HG02852 (cell line): ENCODE measurements around the gene CRADD.
"Not testable (repeated sequence)": the region's sequence is repeated elsewhere in the genome, so short reads cannot be mapped to it uniquely, and the experiment has no call there.

Experiments used
- ATAC-seq: cut with Tn5 transposase; IDR thresholded peaks from one replicate; pipeline ENCODE4 v1.9.1; 2021; ENCODE audit warnings: mild to moderate bottlenecking, moderate library complexity; ENCODE audit not compliant: unreplicated experiment

The CRADD gene

DNA sequence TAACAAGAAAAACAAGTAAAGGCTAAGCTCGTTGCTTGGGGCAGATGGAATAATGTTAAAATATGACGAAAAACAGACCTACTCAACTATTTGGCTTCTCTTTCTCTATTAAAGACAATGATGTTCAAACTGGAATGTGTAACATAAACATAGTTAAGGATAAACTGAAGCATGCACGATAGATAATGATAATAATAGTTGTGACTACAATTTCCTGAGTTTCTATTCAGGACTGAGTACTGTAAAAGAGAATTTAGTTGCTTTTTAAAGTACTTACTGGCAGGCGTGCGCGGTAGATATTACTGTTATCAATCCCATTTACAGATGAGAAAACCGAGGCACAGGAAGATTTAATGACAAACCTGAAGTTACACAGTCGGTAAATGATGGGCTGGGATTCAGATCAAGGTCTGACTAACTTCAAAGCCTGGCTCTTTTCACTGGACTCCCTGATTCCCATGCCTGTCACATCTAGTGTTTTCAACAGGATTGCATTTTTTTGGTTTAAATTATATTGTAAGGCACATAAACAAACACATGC is 103.0 kb downstream of the CRADD start:
- no peak for ATAC-seq

DNA sequence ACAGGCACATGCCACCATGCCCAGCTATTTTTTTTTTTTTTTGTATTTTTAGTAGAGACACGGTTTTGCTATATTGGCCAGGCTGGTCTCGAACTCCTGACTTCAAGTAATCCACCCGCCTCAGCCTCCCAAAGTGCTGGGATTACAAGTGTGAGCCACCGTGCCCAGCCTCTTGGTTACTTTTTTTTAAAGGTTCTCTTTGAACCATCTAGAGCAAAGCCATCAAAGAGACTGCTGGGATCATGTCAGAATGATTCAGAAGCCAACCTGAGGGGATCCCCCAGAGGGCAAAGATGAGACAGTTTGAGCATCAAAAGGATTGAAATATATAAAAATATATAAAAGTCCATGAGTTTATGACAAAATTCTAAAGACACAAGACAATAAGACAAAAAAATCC is 103.7 kb downstream of the CRADD start:
- not testable (repeated sequence) for ATAC-seq

DNA sequence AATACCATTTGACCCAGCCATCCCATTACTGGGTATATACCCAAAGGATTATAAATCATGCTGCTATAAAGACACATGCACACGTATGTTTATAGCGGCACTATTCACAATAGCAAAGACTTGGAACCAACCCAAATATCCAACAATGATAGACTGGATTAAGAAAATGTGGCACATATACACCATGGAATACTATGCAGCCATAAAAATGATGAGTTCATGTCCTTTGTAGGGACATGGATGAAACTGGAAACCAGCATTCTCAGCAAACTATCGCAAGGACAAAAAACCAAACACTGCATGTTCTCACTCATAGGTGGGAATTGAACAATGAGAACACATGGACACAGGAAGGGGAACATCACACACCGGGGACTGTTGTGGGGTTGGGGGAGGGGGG is 104.8 kb downstream of the CRADD start:
- not testable (repeated sequence) for ATAC-seq

DNA sequence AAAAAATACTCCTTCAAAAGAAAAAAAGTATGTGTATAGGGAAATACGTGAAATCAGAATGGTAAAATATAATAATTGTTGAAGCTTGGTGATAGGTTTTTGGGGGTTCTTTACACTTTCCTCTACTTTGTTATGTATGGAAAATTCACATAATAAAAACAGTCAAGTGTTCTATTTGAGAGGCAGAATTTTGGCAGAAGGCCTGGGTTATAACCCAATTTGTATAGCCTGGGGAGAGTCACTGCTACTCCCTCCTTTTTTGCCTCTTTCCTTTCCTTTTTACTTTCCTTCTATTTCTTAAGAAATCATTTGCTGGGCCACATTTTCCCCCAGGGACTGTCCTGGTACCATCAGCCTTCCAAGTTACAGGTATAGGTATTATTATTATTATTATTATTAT is 105.7 kb downstream of the CRADD start:
- no peak for ATAC-seq

DNA sequence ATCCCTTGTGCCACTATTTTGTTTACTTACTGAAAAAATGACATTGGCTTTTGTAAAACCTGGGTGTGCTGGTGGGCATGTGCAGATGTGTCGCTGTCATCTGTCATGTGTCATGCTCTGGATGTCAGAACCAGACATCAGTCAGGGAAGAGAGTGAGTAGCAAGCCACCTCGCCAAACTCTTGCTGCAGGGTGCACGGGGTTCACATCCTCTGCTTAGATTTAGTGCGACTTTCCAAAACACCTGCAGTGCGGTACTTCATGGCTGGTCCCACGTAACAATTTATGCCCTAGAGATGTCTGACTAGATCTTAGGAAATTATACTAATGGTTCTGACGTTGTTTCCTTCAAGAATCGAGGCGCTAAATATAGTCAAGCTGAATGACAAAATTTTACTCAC is 106.7 kb downstream of the CRADD start:
- ATAC-seq: no peak

DNA sequence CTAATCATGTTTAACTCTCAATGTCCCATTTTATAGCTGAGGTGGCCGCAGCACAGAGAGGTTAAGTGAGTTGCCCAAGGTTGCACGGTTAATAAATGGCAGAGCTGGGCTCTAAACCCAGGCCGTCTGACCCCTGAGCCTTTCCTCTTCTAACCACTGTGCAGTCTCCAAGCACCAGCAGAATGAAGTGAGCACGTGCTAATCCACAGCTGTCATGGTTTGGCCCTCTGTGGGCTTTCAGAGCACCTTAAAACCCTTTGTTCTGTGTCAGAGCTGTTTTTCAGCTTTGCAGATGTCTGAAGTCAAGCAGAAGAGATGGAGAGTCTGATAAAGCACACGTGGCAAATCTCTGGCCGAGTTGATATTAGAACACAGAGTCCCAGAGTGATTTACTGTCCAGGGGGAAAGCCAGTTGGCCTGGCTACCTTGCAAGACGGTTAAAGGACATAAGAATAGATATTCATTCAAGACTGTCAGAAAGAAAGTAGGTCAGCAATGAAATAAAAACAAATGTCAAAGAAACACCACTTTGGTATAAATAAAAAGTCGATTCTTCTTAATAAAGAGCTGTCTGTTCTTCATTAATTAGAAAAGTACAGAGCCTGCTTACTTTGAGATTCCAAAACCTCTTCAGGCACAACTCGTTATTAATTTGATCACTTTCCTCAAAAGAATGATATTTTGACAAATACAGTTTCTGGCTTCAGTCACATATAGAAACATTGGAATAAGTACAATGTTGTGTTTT is 107.3 kb downstream of the CRADD start:
- no peak for ATAC-seq

DNA sequence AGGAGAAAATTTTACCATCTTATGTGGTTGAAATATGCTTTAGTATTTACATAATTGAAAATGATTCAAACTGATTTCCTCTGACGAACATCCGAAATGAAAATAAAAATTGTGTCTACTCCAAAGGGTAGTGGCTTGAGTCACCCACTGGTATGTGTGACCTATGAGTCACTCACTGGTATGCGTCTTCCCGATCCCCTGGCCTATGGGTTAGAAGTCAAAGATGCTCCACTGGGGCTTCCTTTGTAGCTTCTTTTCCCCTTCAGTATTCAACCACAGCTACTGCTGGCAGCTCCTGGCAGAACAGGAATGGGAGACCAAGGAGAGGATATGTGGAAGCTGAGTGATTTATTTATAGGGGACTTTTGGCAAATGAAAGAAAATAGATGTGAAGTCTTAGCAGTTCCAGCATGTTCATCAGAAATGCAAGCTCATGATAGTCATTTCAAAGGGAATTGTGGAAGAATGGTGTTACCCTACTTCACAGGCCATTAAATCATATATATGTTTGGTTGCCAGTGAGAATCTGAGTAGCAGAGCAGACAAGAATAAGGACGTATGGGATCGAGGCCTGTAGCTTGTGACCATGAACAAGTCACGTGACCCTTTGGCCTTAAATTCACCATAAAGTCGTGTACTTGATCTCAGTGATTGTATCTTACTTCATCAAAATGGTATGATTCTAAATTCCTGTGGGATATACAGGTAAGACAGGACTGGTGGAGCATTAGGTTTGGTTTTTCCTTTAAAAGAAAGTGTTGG is 108.3 kb downstream of the CRADD start:
- ATAC-seq: no peak

DNA sequence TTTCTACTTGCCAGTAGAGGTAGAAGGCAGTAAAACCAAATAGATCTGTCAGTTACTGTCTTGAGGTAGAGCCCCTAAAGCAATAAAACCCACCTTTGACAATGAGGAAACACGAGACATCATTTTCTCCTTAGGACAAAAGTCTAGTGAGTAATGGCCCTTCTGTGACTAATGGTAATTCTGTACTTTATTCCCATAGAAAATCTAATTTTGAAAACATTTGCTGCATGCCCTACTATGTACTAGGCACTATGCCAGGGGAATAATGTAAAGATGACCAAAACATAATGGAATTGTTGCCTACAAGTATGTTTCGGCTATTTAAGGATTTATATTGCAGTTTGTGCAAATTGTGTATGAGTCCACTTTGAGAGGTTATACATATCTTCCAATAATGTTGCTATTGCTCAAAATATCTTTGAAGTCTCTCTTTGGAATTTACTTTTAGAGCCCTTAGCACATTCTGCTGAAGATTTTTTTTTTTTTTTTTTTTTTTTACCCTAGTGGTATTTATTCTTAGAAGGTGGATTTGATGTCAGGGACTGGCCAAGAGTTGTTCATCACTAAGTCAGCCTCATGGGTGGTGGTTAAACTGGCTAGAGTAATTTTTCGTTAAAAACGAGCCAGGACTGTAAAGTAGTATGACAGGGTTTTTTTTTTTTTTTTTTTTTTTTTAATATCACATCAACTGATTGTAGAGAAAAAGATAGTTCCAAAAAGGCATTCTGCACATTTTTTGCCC is 109.7 kb downstream of the CRADD start:
- no peak for ATAC-seq

DNA sequence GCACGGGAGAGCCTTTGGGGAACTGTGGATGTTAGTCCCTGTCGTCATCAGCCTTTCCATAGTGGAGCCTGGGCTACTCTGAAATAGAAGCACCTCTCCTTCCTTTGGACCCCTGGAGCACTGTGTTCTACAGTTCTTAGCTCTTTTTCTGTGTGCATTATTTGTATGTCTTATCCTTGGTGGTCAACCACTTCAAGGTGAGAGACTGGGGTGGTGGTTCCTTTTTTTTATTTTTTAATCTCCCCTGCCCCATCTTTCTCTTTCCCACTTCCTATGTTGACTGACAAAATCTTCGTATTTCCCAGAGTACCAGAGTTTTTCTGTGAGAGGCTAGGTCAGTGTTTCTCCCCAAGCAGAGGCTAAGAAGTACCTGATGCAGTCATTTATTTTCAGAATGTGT is 111.7 kb downstream of the CRADD start:
- ATAC-seq: no peak

DNA sequence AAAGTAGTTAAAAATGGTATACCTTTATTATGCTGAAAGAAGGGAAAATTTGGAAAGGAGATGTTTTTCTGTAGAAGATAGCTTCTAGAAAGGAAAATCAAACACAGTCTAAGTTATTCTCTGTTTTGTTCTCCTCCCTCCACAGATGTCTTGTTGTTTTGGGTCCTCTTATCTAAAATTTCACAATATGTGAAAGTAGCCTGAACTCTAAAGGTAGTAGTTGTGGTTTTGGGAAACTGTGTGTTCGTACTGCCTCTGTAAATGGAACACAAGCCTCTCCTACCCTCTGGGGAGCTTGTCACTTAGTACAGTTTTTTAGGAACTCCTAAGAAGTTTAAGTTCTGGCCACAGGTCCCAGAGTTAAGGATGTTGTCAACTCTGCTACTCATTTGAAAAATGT is 112.6 kb downstream of the CRADD start:
- ATAC-seq: no peak

DNA sequence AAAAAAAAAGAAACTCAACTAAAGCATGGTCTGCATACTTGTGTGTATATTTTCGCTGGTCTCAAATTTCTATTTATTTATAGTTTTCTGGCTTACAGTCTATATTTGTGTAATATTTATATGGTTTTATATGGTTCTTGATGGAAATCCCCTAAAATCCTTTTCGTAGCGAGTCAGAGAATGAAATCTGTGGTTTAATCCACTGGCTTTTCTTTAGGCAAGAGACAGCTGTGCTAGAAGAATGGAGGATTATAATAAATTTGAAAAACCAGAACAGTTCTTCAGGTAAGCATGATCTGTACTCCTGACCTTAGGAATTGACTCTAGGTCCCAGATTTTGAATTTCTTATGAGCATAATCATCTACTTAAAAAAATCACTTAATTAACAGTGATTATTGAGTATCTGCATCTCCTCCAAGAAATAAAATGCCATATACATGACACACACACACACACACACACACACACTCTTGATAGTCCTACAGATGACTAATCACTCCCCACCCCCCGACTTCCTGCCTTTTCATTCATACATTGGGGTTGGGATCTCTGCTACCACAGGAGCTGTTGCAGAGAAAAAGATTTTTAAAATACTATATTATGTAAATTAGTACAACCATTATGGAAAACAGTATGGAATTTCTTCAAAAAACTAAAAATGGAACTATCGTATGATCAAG is 113.4 kb downstream of the CRADD start:
- no peak for ATAC-seq

DNA sequence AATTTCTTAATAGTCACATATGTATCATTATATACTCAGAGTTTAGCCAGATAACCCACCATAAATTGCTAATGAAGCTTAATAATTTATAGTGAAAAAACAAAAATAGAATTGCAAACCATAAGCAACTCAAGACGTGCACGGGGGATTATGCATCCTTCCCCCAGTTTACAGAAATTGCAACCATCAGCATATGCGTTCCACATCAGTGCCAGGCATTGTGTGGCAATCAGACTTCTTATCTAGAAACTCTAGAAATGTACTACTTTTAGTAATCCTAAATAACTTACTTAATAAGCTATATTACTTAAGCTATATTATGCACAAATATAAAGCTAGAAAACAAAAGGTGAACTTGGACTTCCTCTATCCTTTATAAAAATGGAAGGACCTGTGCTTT is 115.8 kb downstream of the CRADD start:
- no peak for ATAC-seq

DNA sequence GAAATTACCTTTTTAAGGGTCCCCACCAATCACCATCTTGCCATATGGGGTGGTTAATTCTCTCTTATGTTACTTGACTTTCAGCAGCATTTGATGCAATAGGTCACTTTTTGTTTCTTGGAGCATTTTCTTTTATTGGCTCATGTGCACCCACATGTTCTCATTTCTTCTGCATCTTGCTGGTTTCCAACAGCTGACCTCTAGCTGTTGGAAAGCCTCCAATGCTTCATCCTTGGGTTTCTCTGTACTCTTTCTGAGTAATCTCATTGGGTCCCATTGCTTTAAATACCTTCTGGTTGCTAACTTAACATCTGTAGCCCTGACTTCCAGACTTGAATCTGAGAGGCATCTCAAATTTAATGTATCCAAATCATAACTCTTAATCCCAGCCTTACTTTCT is 116.8 kb downstream of the CRADD start:
- no peak for ATAC-seq

DNA sequence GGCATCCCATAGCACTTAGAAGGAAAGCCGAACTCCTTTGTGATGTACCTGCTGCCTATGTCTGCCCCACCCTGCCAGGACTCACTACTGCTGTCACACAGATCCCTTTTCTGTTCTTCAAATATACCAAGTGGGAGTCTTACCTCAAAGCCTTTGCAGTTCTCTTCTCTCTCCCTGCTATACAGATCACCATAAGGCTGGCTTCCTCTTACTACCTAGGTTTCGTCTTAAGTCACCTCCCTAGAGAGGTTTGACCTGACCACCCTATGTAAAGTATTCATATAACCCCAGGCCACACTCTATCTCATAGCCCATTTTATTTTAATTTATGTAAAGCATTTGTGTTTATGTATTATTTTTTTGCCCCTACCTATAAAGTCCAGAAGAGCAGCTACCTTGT is 117.6 kb downstream of the CRADD start:
- ATAC-seq: no peak

DNA sequence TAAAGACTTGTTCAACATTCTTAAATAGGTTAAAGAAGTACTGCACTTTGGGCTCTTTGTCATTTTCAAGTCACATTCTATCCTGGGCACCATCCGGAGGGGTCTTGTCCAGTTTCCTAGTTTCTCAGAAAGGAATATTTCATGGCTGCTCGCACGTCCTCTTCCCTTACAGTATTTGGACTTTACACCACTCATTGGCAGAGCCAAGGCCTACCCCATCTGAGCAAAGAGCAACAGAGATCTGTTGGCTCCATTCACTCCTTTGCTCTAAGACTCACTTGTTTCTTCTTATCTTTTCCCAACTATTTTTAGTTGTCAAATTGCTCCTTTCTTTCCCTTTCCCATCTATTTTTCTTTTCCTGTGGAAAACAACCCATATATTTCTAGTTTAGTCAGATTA is 118.2 kb downstream of the CRADD start:
- ATAC-seq: no peak

DNA sequence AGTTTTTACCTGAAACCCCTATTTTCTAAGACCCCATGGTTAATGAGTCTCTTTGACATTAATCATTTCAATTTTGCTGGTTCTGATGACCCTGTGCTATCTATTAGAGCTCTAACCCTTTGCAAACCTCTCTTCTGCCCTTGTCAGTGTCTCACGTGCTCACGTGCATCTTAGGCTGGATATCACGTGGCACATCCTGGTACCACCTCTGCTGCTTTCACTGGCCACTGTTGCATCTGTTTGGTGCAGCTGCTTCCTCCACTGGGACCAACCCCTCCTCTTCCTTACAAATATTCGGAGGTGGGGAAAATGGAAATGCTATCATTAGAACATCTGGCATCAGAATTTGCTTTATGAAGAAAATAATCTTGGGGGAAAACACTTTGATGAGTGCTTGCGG is 119.6 kb downstream of the CRADD start:
- ATAC-seq: no peak

DNA sequence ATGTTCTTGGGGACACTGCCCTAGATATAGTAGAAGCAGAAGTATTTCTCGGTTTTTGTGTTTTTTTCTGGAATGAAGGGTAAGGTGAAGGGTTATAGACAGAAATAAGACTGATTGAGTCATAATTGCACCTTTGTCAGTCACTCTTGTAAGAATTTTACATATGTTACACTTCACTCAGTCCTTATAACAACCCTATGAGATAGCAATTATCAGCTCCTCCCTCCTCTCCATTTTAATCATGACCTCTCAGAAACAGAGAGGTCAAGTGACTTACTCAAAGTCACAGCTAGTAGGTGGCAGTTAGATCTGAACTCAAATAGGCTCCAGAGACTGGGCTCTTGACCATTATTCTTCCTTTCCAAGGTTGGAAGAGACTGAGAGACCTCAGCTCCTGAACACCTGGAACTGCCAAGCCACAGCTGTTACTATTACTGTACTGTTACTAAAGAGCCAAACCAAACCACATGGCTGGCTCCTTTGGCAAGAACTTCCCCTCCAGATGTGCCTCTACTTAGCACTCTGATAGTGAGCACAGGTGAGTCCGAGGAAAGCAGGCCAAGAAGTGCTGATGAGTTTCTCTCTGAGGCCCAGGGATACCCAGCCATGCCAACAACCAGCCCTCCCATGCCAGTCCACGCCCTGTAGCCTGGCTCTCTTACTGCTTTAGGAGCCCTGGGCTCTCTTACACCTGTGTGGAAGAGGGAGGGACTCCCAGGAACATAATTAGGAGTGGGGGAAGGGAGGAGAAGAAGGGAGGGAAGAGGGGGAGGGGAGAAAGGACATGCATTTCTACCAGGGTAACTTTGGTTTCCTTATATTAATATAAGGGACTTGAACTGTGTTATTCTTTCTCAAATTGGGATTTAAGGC is 121.3 kb downstream of the CRADD start:
- no peak for ATAC-seq

DNA sequence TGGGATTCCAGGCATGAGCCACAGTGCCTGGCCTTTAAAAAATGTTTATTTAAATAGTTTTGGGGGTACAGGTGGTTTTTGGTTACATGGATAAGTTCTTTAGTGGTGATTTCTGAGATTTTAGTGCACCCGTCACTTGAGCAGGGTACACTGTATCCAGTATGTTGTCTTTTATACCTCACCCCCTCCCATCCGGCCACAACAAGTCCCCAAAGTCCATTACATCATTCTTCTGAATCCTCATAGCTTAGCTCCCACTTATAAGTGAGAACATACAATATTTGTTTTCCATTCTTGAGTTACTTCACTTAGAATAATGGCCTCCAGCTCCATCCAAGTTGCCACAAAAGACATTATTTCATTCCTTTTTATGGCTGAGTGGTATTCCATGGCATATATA is 124.5 kb downstream of the CRADD start:
- not testable (repeated sequence) for ATAC-seq

DNA sequence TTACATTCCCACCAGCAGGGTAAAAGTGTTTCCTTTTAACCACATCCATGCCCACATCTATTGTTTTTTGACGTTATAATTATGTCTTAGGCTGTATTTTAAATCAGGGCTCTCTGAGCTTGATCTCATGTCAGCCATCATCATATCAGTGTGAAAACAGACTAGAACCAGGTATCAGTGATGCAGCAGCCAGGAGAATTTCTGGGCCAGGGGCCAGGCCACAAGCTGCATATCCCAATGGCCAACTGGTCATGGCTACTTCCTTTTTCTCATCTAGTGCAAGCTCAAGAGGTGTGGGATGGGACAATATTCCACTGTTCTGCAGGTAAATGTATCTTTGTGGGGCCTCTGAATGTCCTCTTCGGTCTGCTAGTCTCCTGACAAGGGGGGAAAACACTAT is 125.1 kb downstream of the CRADD start:
- no peak for ATAC-seq
